DMS79 treated with DMSO at 0.1 percent for 48 hours (cell line): Measurements from ENCODE around the gene ABHD12.
A peak's percentile ranks its signal among the peaks of the same experiment; 100 is the strongest.
"Not testable (repeated sequence)": the region's sequence is repeated elsewhere in the genome, so short reads cannot be mapped to it uniquely, and the experiment has no call there.

Experiments used
- DNase-seq: peaks from one replicate; lab custom pipeline; 2025; lab: John Stamatoyannopoulos, UW

ABHD12 gene

GRCh38 chr20:25353747-25354705 is 36.6 kb downstream of the ABHD12 start:
- DNase-seq: no peak

- DNase-seq: no peak
These were observed 37.3 kb downstream of the ABHD12 start for GRCh38 chr20:25353353-25353746.

GRCh38 chr20:25352746-25353145 is 37.9 kb downstream of the ABHD12 start:
- no peak for DNase-seq

- no peak for DNase-seq
These were observed 39.6 kb downstream of the ABHD12 start for GRCh38 chr20:25351024-25351360.

GRCh38 chr20:25346349-25346748 is 44.3 kb downstream of the ABHD12 start:
- no peak for DNase-seq

GRCh38 chr20:25345721-25346120 is 44.9 kb downstream of the ABHD12 start:
- DNase-seq: no peak

GRCh38 chr20:25344634-25345033 is 46.0 kb downstream of the ABHD12 start:
- no peak for DNase-seq

- peak; percentile 65 for DNase-seq
These were observed 48.6 kb downstream of the ABHD12 start for GRCh38 chr20:25341716-25342680.

GRCh38 chr20:25340380-25340779 is 50.3 kb downstream of the ABHD12 start:
- DNase-seq: no peak

GRCh38 chr20:25339608-25340007 is 51.0 kb downstream of the ABHD12 start:
- DNase-seq: no peak

- DNase-seq: no peak
These were observed 52.3 kb downstream of the ABHD12 start for GRCh38 chr20:25338112-25339023.

GRCh38 chr20:25336561-25337422 is 53.8 kb downstream of the ABHD12 start:
- no peak for DNase-seq

- not testable (repeated sequence) for DNase-seq
These were observed 55.7 kb downstream of the ABHD12 start for GRCh38 chr20:25334972-25335371.

GRCh38 chr20:25328954-25329498 is 61.6 kb downstream of the ABHD12 start:
- no peak for DNase-seq

- DNase-seq: no peak
These were observed 63.0 kb downstream of the ABHD12 start for GRCh38 chr20:25327521-25328235.

GRCh38 chr20:25325997-25326396 is 64.6 kb downstream of the ABHD12 start:
- no peak for DNase-seq

- no peak for DNase-seq
These were observed 65.6 kb downstream of the ABHD12 start for GRCh38 chr20:25325073-25325472.

GRCh38 chr20:25324412-25324811 is 66.2 kb downstream of the ABHD12 start:
- DNase-seq: no peak

GRCh38 chr20:25323496-25324246 is 67.0 kb downstream of the ABHD12 start:
- DNase-seq: no peak
